Hypothalamus (tissue), 51 donors: ENCODE results near the gene CAMK2G.
"Not testable (repeated sequence)": the region's sequence is repeated elsewhere in the genome, so short reads cannot be mapped to it uniquely, and the experiment has no call there.

Experiments
- DNase-seq, 51 donors: peaks; one replicate each; lab custom pipeline; 2025; lab: John Stamatoyannopoulos, UW

CAMK2G gene

GRCh38 chr10:73874267-73875138, at the start of gene CAMK2G:
TSS of gene CAMK2G (minus strand) at chr10:73874555. CDS start at chr10:73874461, 94 bp downstream.
- peak in 46 of 51 donors; percentile 16 to 87 (median 64) for DNase-seq

DNA sequence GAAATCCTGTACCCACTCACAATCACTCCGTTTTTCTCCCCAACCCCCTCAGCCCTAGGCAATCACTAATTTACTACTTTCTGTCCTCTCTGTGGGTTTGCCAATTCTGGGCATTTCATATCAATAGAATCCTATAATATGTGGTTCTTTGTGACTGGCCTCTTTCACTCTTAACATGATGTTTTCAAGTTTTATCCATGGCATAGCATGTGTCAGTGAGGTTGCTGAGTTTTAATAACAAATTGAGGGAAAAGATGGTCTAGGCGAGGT, 48.4 kb upstream of the CAMK2G start:
- DNase-seq: no peak

DNA sequence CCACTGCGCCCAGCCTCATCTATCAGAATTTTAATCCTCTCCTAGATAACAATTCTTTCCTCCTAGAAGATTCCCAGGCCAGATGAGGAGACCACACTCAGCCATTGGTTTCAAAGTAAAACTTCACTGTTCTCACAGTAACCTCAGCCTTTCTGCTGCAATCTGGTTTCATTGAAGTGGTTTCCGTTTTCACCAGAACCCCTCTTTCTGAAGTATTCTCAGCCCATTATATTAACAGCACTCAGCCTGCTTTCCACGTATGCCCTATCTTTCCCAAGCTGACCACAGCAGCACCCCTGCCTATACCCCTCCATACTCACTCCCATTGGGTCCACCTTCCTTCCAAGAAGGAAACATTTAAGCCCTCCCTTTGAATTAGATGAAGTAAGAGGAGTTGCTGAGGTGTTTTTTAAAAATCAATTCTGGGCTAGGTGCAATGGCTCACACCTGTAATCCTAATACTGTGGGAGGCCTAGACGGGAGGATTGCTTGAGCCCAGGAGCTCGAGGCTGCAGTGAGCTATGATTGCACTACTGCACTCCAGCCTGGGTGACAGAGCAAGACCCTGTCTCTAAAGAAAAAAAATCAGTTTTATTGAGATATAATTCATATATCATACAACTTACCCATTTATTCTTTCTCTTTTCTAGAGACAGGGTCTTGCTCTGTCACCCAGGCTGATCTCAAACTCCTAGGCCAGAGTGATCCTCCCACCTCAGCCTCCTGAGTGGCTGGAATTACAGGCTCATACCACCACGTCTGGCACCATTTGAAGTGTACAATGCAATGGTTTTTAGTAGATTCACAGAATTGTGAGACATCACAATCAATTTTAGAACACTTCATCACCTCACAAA, 47.9 kb upstream of the CAMK2G start:
- DNase-seq: no peak

- peak in 3 of 51 donors; percentile 12 to 14 (median 14) for DNase-seq
Measured at GRCh38 chr10:73920089-73920488, 45.7 kb upstream of the CAMK2G start.

DNA sequence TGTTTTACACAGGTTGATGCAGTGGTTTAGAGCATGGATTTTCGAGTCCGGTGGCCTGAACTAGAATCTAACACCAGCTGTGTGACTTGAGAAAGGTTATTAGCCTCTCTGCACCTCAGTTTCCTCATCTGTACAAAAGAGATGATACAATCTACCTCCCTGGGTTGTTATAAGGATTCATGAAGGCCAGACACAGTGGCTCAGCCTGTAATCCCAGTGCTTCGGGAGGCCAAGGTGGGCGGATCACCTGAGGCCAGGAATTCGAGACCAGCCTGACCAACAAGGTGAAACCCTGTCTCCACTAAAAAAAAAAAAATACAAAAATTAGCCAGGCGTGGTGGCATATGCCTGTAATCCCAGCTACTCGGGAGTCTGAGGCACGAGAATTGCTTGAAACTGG, 45.1 kb upstream of the CAMK2G start:
- not testable (repeated sequence) for DNase-seq

DNA sequence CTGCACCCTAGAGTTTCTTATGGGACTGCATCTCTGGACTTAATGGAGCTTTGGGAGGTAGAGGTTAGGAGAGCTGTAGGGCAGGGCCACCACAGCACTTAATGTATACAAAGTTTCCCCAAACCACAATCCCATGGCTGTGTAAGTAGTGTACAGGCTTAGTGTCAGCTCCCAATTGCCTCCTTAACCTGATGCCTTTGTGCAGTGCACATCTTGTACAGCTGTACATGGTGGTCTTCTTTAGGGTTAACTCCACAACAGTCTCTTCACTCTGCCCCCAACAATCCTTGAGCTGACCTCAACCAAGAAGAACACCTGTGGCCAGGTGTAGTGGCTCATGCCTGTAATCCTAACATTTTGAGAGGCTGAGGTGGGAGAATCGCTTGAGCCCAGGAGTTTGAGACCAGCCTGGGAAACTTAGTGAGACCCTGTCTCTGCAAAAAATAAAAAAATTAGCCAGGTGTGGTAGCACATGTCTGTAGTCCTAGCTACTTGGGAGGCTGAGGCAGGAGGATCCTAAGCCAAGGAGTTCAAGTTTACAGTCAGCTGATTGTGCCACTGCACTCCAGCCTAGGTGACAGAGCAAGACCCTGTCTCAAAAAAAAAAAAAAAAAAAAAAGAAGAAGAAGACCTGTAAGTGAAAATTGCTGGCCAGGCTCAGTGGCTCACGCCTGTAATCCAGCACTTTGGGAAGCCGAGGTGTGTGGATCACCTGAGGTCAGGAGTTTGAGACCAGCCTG, 43.4 kb upstream of the CAMK2G start:
- no peak for DNase-seq

DNA sequence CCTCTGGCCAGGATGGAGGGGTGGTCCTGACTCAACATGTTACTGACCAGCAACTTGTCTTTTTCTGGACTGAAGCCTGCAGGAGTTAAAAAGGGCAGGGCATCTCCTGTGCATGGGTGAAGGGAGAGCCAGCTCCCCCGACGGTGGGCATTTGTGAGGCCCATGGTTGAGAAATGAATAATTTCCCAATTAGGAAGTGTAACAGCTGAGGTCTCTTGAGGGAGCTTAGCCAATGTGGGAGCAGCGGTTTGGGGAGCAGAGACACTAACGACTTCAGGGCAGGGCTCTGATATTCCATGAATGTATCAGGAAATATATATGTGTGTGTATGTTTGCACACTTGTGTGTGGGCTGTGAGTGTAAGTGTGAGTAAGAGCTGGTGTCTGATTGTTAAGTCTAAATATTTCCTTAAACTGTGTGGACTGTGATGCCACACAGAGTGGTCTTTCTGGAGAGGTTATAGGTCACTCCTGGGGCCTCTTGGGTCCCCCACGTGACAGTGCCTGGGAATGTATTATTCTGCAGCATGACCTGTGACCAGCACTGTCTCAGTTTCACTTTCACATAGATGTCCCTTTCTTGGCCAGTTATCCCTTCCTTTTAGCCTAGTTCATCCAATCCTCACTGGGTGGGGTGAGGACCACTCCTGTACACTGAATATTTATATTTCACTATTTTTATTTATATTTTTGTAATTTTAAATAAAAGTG, 42.6 kb upstream of the CAMK2G start:
- DNase-seq: no peak

GRCh38 chr10:73915206-73915851, 41.0 kb upstream of the CAMK2G start:
- no peak for DNase-seq

GRCh38 chr10:73914036-73914435, 39.7 kb upstream of the CAMK2G start:
- DNase-seq: no peak

DNA sequence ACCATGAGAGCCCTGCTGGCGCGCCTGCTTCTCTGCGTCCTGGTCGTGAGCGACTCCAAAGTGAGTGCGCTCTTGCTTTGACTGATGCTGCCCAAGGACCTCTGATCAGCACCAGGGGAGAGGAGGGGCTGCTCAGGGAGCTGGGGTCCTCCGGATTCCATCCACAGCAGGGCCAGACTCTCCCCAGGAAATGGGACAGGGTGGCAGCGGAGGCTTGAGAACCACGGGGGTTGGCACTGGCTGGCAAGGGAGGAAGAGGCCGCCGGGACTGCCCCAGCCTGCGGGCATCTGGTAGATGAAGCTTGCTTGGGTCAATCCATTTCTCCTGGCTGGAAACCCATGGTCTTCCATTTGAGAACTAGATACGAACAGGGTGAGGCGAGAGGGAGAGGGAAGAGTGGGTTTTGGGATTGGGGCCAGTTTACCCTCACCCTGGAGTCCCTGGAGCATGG, 37.2 kb upstream of the CAMK2G start:
- no peak for DNase-seq

DNA sequence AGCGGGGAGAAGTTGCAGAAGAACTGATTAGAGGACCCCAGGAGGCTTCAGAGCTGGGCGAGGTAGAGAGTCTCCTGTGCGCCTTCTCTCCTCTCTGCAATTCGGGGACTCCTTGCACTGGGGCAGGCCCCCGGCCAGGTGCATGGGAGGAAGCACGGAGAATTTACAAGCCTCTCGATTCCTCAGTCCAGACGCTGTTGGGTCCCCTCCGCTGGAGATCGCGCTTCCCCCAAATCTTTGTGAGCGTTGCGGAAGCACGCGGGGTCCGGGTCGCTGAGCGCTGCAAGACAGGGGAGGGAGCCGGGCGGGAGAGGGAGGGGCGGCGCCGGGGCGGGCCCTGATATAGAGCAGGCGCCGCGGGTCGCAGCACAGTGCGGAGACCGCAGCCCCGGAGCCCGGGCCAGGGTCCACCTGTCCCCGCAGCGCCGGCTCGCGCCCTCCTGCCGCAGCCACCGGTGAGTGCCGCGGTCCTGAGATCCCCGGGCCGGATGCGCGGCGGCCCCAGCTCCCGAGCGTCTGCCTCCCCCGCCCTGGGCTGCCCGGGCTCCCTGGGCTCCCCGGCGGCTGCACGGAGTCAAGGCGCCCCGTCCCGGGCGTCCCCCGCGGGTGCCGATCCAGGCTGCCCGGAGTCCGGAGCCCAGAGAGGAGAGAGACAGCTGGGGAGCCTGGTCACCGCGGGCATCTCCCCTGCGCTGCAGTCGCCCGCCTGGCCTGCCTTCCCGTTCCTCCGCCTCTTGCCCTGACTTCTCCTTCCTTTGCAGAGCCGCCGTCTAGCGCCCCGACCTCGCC, 36.6 kb upstream of the CAMK2G start, which contains the start of gene PLAU:
TSS of gene PLAU (plus strand) at position 369 of the 789 bp plus-strand sequence. CDS start 424 bp downstream, outside the sequence.
- peak in 13 of 51 donors; percentile 10 to 48 (median 15) for DNase-seq

DNA sequence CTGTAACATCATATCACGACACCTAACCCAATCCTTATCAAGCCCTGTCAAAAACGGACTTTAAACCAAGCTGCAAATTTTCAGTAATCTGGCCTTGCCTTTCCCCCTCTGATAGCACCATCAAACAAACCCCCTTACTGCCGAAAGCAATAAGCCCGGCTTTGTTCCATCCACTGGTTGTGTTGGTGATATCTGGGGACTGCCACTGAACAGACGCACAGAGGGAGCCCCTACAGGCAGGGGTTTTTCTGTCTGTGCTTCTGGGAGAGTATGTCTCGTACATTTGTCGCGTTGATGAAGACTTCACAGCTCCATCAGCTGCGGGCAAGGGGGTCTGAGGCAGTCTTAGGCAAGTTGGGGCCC, 36.0 kb upstream of the CAMK2G start:
- DNase-seq: peak in 1 of 51 donors; percentile 15

GRCh38 chr10:73909540-73910115, 35.3 kb upstream of the CAMK2G start:
- DNase-seq: no peak

GRCh38 chr10:73908853-73909539, 34.6 kb upstream of the CAMK2G start:
- DNase-seq: peak in 1 of 51 donors; percentile 3

DNA sequence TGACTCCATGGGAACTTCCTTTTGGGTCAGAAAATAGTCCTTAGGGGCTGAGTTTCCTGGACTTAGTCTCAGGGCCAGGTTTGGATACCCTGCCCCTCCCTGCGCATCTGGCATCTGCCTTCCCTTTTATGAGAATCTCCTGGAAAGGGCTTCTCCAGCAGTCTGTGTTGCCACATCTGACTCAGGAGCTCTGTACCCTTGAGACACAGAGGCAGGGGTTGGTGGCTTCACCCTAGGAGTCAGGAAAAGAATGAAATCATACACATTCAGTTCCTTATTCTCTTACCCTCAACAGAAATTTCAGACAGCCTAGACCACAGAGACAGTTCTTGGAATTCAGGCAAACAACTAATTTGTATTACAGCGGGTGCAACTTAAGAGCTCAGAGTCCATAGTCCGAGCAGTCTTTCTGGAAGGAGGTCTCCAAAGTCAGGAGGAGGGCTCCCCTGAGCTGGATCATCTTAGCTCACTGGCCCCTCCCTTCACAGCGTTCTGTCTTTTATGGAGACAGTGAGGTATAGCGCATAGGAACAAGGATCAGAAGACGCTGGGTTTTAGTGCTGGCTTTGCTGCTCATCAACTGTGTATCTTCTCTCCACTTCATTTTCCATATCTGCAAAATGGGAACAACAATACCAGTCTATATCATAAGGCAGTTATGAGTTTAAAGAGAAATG, 33.6 kb upstream of the CAMK2G start:
- no peak for DNase-seq

DNA sequence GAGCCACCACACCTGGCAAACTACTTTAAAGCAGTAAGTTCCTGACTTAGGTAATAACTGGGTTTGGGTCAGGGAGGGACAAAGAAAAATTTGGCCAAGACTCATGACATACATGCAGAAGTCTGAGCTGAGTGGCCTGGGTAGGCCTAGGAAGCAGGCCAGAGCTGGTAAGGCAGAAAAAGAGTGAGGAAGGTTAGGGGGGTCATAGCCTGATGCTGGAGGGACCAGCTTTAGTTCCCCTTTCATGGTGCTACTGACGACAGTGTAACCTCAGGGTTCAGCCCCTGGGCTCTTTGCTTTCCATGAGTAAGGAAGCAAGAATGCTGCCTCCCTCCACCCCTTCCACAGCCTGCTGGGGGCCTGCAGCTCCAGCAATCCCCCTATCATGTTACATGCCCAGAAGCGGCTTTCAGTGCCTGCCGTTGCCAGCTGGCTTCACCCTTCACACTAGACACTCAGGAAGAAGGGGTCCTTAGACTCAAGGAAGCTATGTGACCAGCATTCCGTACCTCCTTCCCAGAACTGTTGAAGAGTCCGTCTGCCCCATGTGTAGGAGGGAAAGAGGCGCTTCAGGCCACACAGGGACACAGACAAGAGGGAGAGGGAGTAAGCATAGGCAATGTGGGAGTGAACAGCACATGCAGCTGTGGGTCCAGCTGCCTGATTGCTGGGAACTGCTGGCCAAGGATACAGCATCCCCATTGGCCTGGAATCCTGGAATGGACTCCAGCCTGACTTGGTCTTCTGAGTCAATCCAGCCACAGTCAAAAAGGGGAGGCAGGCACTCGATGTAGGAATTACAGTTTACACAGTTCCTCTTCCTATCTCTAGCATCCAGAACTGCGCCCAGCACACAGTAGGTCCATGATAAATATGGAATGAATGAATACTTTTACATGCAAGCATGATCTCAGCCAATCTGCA, 32.4 kb upstream of the CAMK2G start:
- peak in 4 of 51 donors; percentile 7 to 45 (median 11) for DNase-seq
